Activated CD4-positive, alpha-beta T cell treated with anti-CD3 and anti-CD28 coated beads, Interleukin-10, Interleukin-2, amounts not matched to agents 100 ng/mL and 50 ng/mL, durations not matched to agents 16 hours and 8 hours (primary cell): Measurements from ENCODE around the gene C4orf17.

ENCODE experiments used
- DNase-seq: peaks from one replicate; pipeline ENCODE4 v3.0.0-alpha.2; 2020

C4orf17 gene

GRCh38 chr4:99540277-99540939 is 29.6 kb downstream of the C4orf17 start:
- no peak for DNase-seq

GRCh38 chr4:99552872-99553271 is 42.1 kb downstream of the C4orf17 start:
- DNase-seq, result no peak

GRCh38 chr4:99563310-99564186 is 52.7 kb downstream of the C4orf17 start, which contains the start of gene TRMT10A:
TSS of gene TRMT10A (minus strand) at chr4:99564039. CDS start at chr4:99559338, 4,701 bp downstream.
- DNase-seq, result peak; percentile 97

GRCh38 chr4:99564921-99565320 is 54.1 kb downstream of the C4orf17 start:
- no peak for DNase-seq

GRCh38 chr4:99571883-99572282 is 61.1 kb downstream of the C4orf17 start:
- DNase-seq, result no peak

- no peak for DNase-seq
Measured at GRCh38 chr4:99572527-99573240, 61.9 kb downstream of the C4orf17 start.

- no peak for DNase-seq
Measured at GRCh38 chr4:99573735-99574368, 63.0 kb downstream of the C4orf17 start.

GRCh38 chr4:99574530-99575324 is 63.9 kb downstream of the C4orf17 start, which contains the start of gene MTTP:
TSS of gene MTTP (plus strand) at chr4:99574824. CDS start at chr4:99574910, 86 bp downstream.
- DNase-seq, result no peak

- no peak for DNase-seq
Measured at GRCh38 chr4:99578714-99579113, 67.9 kb downstream of the C4orf17 start.

GRCh38 chr4:99585516-99585915 is 74.7 kb downstream of the C4orf17 start:
- DNase-seq, result no peak

GRCh38 chr4:99586322-99586721 is 75.5 kb downstream of the C4orf17 start:
- DNase-seq, result no peak

GRCh38 chr4:99586797-99587196 is 76.0 kb downstream of the C4orf17 start:
- DNase-seq, result no peak

- no peak for DNase-seq
Measured at GRCh38 chr4:99587309-99587708, 76.5 kb downstream of the C4orf17 start.

GRCh38 chr4:99587803-99588202 is 77.0 kb downstream of the C4orf17 start:
- DNase-seq, result no peak

- no peak for DNase-seq
Measured at GRCh38 chr4:99591757-99592156, 80.9 kb downstream of the C4orf17 start.
